Fibroblast of lung (primary cell): ENCODE results near the gene CLEC16A. TPM values are rescaled to one million over a fixed set of nuclear protein-coding genes. Genes with fewer than 3 reads are reported as not detected.

Source experiments
- DNase-seq, 2 donors: peaks; one replicate each; pipeline versions ENCODE4 v3.0.0 to v3.0.0-alpha.2; 2010; ENCODE audit warnings: low read depth in 2 of 2
- H2AFZ ChIP-seq: 2 replicates; pipeline ENCODE4 v1.5.1; 2012; ENCODE audit warnings: low read length, control low read depth, inconsistent platforms
- H3K27ac ChIP-seq: 2 replicates; pipeline ENCODE4 v1.5.1; 2011; ENCODE audit warnings: low read length, control low read depth; ENCODE audit not compliant: insufficient read depth
- H3K27me3 ChIP-seq: 2 replicates; pipeline ENCODE4 v1.5.1; 2011; ENCODE audit warnings: mild to moderate bottlenecking, low read length; ENCODE audit not compliant: control insufficient read depth, insufficient read depth
- H3K36me3 ChIP-seq: 2 replicates; pipeline ENCODE4 v1.5.1; 2011; ENCODE audit warnings: low read length; ENCODE audit not compliant: control insufficient read depth, insufficient read depth
- H3K4me1 ChIP-seq: 2 replicates; pipeline ENCODE4 v1.5.1; 2011; ENCODE audit warnings: low read length; ENCODE audit not compliant: control insufficient read depth, insufficient read depth; ENCODE audit errors: extremely low read depth
- H3K4me2 ChIP-seq: 2 replicates; pipeline ENCODE4 v1.5.1; 2011; ENCODE audit warnings: low read length, control low read depth; ENCODE audit not compliant: insufficient read depth; ENCODE audit errors: extremely low read depth
- H3K4me3 ChIP-seq, 4 experiments: fragments of 200-600 bp in 1 of 4; sonication (generic) in 1 of 4; replicated peaks in 1 of 4; 2 replicates each; pipeline ENCODE4 v1.5.1; 2011 to 2016; ENCODE audit warnings: low read length in 4 of 4, low read depth in 3 of 4, mild to moderate bottlenecking in 3 of 4, control low read depth in 2 of 4, inconsistent platforms in 1 of 4, mixed read lengths in 1 of 4; ENCODE audit not compliant: insufficient read depth in 1 of 4; ENCODE audit errors: control extremely low read depth in 1 of 4
- H3K79me2 ChIP-seq: 2 replicates; pipeline ENCODE4 v1.5.1; 2012; ENCODE audit warnings: mild to moderate bottlenecking, low read length, inconsistent platforms; ENCODE audit not compliant: control insufficient read depth, insufficient read depth
- H3K9ac ChIP-seq: 2 replicates; pipeline ENCODE4 v1.5.1; 2011; ENCODE audit warnings: mild to moderate bottlenecking, low read length, control low read depth; ENCODE audit not compliant: insufficient read depth
- H3K9me3 ChIP-seq: 2 replicates; pipeline ENCODE4 v1.5.1; 2012; ENCODE audit warnings: low read depth, low read length; ENCODE audit not compliant: control insufficient read depth, insufficient read depth
- H4K20me1 ChIP-seq: 2 replicates; pipeline ENCODE4 v1.5.1; 2011; ENCODE audit warnings: low read length; ENCODE audit not compliant: control insufficient read depth, insufficient read depth; ENCODE audit errors: extremely low read depth
- EZH2 ChIP-seq: IDR thresholded peaks from 2 replicates; pipeline ENCODE4 v1.5.1; 2012; ENCODE audit warnings: low read length, control low read depth, mild to moderate bottlenecking; ENCODE audit errors: missing control alignments
- polyA plus RNA-seq, 2 donors: library from polyadenylated mRNA; depleted of rRNA in 1 of 2; stranded (reverse) in 1 of 2; unstranded in 1 of 2; fragments of >200 nt; gene quantifications; 2 replicates each; pipeline ENCODE4 v1.2.1, GENCODE V29; 2011 to 2012; ENCODE audit warnings: missing spikeins in 1 of 2
- total RNA-seq: library from RNA; depleted of rRNA; stranded (reverse); fragments of >200 nt; gene quantifications from 2 replicates; pipeline ENCODE4 v1.2.1, GENCODE V29; 2014
- TF ChIP-seq, protein P1 (sequence below), 2 donors: IDR thresholded peaks in 1 of 2; conservative IDR thresholded peaks in 1 of 2; 1 replicate in 1 of 2; 2 replicates in 1 of 2; pipeline ENCODE4 v1.5.1; 2011 to 2012; ENCODE audit warnings: low read length in 2 of 2, control low read depth in 1 of 2, inconsistent platforms in 1 of 2, low read depth in 1 of 2, mild to moderate bottlenecking in 1 of 2

CLEC16A gene
- total and polyA plus RNA-seq, 2 donors (not counting 1 experiment from before 2014, with no cell fraction given), result 9.1 to 22.0 TPM

DNA sequence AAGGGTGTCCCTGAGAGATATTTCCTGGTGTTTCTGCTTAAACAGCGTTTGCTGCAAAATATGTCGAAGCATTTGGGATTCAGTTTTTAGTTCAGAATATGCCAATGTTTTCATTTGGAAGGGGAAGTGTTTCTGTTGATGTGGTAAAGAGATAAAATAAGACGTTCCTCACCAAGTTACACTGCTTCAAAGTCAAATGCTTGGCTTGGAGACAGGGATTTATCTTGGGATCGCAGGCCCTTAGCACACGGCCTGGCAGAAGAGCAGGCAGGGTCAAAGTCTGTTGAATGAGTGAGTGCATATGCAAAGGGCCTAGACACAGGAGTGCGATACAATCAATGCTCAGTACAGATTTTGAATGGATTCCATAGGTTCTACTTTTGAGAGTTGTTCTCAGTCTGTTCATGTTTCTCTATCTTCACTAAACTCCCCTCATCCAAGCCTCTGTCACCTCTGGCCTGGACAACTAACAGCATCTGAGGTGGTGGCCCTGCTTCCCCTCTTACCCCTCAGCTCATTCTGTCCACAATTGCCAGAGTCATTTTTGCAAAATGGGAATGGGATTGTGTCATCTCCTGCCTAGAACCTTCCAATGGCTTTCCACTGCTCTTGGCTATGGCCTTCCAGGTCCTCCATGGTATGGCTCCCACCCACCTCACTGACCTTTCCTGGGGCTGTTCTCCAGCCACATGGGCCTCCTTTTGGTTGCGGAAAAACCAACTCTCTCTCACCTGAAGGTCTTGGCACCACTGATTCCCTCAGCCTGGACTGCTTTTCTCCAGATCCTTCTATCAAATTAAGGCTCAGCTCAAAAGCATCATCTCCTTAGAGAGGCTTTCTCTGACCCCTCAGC, 5.3 kb upstream of the CLEC16A start:
- DNase-seq, result no peak
- no peak overlapping the region for H3K27ac ChIP-seq
- H3K79me2 ChIP-seq, result peaks cover 30% of the 10 kb centered on the region
- H3K4me3 ChIP-seq, result peak overlapping the region in 2 of 4 experiments; percentile 15 to 94
- peak overlapping the region; percentile 94 for H3K4me2 ChIP-seq
- TF ChIP-seq, protein P1, sequence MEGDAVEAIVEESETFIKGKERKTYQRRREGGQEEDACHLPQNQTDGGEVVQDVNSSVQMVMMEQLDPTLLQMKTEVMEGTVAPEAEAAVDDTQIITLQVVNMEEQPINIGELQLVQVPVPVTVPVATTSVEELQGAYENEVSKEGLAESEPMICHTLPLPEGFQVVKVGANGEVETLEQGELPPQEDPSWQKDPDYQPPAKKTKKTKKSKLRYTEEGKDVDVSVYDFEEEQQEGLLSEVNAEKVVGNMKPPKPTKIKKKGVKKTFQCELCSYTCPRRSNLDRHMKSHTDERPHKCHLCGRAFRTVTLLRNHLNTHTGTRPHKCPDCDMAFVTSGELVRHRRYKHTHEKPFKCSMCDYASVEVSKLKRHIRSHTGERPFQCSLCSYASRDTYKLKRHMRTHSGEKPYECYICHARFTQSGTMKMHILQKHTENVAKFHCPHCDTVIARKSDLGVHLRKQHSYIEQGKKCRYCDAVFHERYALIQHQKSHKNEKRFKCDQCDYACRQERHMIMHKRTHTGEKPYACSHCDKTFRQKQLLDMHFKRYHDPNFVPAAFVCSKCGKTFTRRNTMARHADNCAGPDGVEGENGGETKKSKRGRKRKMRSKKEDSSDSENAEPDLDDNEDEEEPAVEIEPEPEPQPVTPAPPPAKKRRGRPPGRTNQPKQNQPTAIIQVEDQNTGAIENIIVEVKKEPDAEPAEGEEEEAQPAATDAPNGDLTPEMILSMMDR (conservative IDR thresholded peaks at IDR 0.05 in 1 of 2, IDR thresholded peaks at IDR 0.05 in 1 of 2; ENCODE audit: low read depth in 1 of 2, low read length in 2 of 2), result no peak
- no peak for TF ChIP-seq EZH2
- H4K20me1 ChIP-seq, result peaks cover 2% of the 10 kb centered on the region
- no peaks in the 10 kb centered on the region for H3K27me3 ChIP-seq
- no peaks in the 10 kb centered on the region for H3K9me3 ChIP-seq
- no peak overlapping the region for H3K9ac ChIP-seq
- H3K4me1 ChIP-seq, result peaks cover 4% of the 10 kb centered on the region
- no peaks in the 10 kb centered on the region for H3K36me3 ChIP-seq
- H2AFZ ChIP-seq, result no peak overlapping the region

DNA sequence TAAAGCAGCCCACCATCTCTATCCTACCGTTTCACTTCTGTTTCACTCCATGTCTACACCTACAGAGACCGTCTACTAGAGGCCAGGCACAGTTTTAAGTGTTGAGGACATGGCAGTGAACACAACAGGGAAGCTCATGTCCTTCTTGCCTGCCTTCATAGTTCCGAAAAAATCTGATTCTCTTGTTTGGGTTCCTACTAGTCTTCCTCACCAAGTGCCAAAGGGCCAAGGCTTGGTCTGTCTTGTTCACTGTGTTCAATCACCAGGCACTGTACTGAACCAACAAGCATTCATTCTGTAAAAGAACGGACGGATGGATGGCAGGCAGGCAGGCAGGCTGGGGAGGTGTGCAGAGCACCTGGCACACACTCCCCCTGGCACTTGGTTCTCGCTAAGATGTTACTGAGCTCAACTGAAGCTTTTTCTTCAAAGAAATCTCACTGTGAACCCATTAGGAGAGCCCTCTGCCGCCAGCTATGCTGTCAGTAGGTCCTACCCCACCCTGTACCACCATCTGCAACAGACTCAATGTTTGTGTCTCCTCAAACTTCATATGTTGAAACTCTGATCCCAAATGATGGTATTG, 4.6 kb upstream of the CLEC16A start:
- Histone ChIP-seq H4K20me1 (peaks cover 2% of the 10 kb centered on the region), H3K36me3 (no peaks in the 10 kb centered on the region), H3K27me3 (no peaks in the 10 kb centered on the region), H3K27ac (no peak overlapping the region), H3K9me3 (no peaks in the 10 kb centered on the region), H2AFZ (no peak overlapping the region), H3K9ac (no peak overlapping the region), H3K4me2 (peak overlapping the region; percentile 94), H3K4me3 (peak overlapping the region in 2 of 4 experiments; percentile 91 to 94), H3K79me2 (peaks cover 29% of the 10 kb centered on the region), H3K4me1 (peaks cover 4% of the 10 kb centered on the region)
- TF ChIP-seq, protein P1 (conservative IDR thresholded peaks at IDR 0.05 in 1 of 2, IDR thresholded peaks at IDR 0.05 in 1 of 2; ENCODE audit: low read depth in 1 of 2, low read length in 2 of 2), result no peak
- TF ChIP-seq EZH2, result no peak
- DNase-seq, result no peak

DNA sequence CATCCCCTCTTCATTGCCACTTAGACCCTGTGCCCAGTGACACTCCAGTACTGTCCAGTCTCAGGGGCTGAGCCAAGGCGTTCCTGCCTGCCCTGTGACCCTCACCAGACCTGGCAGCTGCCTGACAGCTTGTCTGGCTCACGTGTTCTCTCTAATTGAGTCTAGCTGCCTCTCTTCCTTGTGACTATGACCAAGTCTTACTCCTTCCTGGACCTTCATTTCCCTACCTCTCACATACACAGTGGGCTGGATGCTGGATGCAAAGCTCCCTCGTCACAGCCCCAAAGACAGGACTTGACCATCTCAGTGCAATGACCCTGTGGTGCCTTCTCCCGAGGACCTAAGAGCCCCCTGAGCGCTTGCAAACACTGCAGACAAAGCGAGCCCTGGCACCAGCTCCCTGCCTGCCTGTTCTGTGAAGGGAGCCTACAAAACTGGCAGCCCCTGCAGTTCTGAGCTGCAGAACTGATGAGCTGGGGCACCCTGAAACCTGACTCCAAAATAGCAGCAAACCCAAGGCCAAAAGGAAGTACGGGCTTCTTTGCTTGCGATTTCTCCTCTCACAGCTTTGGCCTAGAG, 3.8 kb upstream of the CLEC16A start:
- no peak for DNase-seq
- peaks cover 35% of the 10 kb centered on the region for H3K79me2 ChIP-seq
- TF ChIP-seq EZH2, result no peak
- TF ChIP-seq, protein P1 (conservative IDR thresholded peaks at IDR 0.05 in 1 of 2, IDR thresholded peaks at IDR 0.05 in 1 of 2; ENCODE audit: low read depth in 1 of 2, low read length in 2 of 2), result no peak
- no peaks in the 10 kb centered on the region for H3K9me3 ChIP-seq
- H3K4me2 ChIP-seq, result peak overlapping the region; percentile 94
- no peak overlapping the region for H2AFZ ChIP-seq
- H4K20me1 ChIP-seq, result peaks cover 2% of the 10 kb centered on the region
- peaks cover 4% of the 10 kb centered on the region for H3K4me1 ChIP-seq
- peak overlapping the region; percentile 31 for H3K27ac ChIP-seq
- no peaks in the 10 kb centered on the region for H3K36me3 ChIP-seq
- peak overlapping the region; percentile 66 to 94 (median 85) for H3K4me3 ChIP-seq
- H3K27me3 ChIP-seq, result no peaks in the 10 kb centered on the region
- peak overlapping the region; percentile 18 for H3K9ac ChIP-seq
